Limb (tissue), 2 donors: ENCODE data around the gene MARK2.
"Not testable (repeated sequence)": the region's sequence is repeated elsewhere in the genome, so short reads cannot be mapped to it uniquely, and the experiment has no call there.

ENCODE experiments used
- DNase-seq, 2 donors: peaks; one replicate each; pipeline ENCODE4 v3.0.0-alpha.2; 2016; ENCODE audit errors: extremely low spot score in 2 of 2

Gene MARK2

GRCh38 chr11:63838678-63839507 lies at the start of gene MARK2:
MARK2 (plus strand) TSS chr11:63839110; CDS start chr11:63839507, 397 bp downstream.
- DNase-seq = peak; percentile 99 to 100

- no peak for DNase-seq
These were observed 47.3 kb upstream of the MARK2 start for GRCh38 chr11:63791495-63792167.

- no peak for DNase-seq
These were observed 45.7 kb upstream of the MARK2 start for GRCh38 chr11:63793161-63793560.

- DNase-seq = no peak
These were observed 43.8 kb upstream of the MARK2 start for GRCh38 chr11:63795066-63795465.

GRCh38 chr11:63800921-63801320 lies 38.0 kb upstream of the MARK2 start:
- no peak for DNase-seq

GRCh38 chr11:63802637-63803414 lies 36.1 kb upstream of the MARK2 start:
- no peak for DNase-seq

- no peak for DNase-seq
These were observed 34.7 kb upstream of the MARK2 start for GRCh38 chr11:63804259-63804658.

GRCh38 chr11:63805844-63806415 lies 33.0 kb upstream of the MARK2 start:
- DNase-seq = no peak

GRCh38 chr11:63810383-63810782 lies 28.5 kb upstream of the MARK2 start:
- not testable (repeated sequence) for DNase-seq

GRCh38 chr11:63811522-63811921 lies 27.4 kb upstream of the MARK2 start:
- DNase-seq = no peak

- peak; percentile 67 to 87 for DNase-seq
These were observed 25.8 kb upstream of the MARK2 start, which contains the start of gene SPINDOC for GRCh38 chr11:63813035-63813562. SPINDOC (plus strand) TSS chr11:63813456; CDS start chr11:63813687, 231 bp downstream.

- peak; percentile 16 to 76 for DNase-seq
These were observed 25.1 kb upstream of the MARK2 start for GRCh38 chr11:63813563-63814382.

- DNase-seq = no peak
These were observed 24.6 kb upstream of the MARK2 start for GRCh38 chr11:63814383-63814736.

- no peak for DNase-seq
These were observed 22.7 kb upstream of the MARK2 start for GRCh38 chr11:63816166-63816565.

GRCh38 chr11:63816732-63817131 lies 22.2 kb upstream of the MARK2 start:
- DNase-seq = no peak

GRCh38 chr11:63817758-63818498 lies 21.0 kb upstream of the MARK2 start:
- DNase-seq = no peak

GRCh38 chr11:63818609-63819008 lies 20.3 kb upstream of the MARK2 start:
- no peak for DNase-seq

GRCh38 chr11:63821411-63821810 lies 17.5 kb upstream of the MARK2 start:
- no peak for DNase-seq

GRCh38 chr11:63826471-63827190 lies 12.3 kb upstream of the MARK2 start:
- no peak for DNase-seq
